IMR-90 (cell line): Measurements from ENCODE around the gene FAM83G. TPM values are rescaled to one million over a fixed set of nuclear protein-coding genes. Genes with fewer than 3 reads are reported as not detected.
A peak's percentile ranks its signal among the peaks of the same experiment; 100 is the strongest.

Experiments used
- ATAC-seq: fragments of 200-7000 bp; cut with Tn5 transposase; 2 replicates; pipeline ENCODE4 v1.9.1; 2020; ENCODE audit warnings: low read depth, mild to moderate bottlenecking, moderate library complexity
- BruUV-seq: library from RNA; stranded (reverse); fragments of 400-500 nt; replicated peaks from 2 replicates; lab custom pipeline; 2021; lab: Mats Ljungman, UMichigan
- CTCF ChIA-PET: fragments of 300-600 bp; formaldehyde crosslinking; extraction: SDS; loops from one replicate; lab custom pipeline; 2021; ENCODE audit warnings: antibody characterized with exemption; lab: Yijun Ruan, JAX
- POLR2A ChIA-PET: fragments of 300-600 bp; sonication (Branson Sonifier 250); formaldehyde crosslinking; loops from one replicate; lab custom pipeline; 2022; ENCODE audit warnings: antibody characterized with exemption; ENCODE audit not compliant: unreplicated experiment; lab: Charles Lee
- DNase-seq: peaks from one replicate; pipeline ENCODE4 v3.0.0; 2013
- H2AFZ ChIP-seq: replicated peaks from 2 replicates; pipeline ENCODE3; 2013; ENCODE audit warnings: low read length, mild to moderate bottlenecking; ENCODE audit not compliant: poor library complexity
- H2AK5ac ChIP-seq: 2 replicates; pipeline ENCODE4 v1.6.1; 2013; ENCODE audit warnings: low read depth, low read length, inconsistent platforms
- H2AK9ac ChIP-seq: replicated peaks from 2 replicates; pipeline ENCODE3; 2013; ENCODE audit warnings: mild to moderate bottlenecking, low read depth, low read length, moderate library complexity; ENCODE audit not compliant: poor library complexity
- H2BK120ac ChIP-seq: 2 replicates; pipeline ENCODE4 v1.6.1; 2013; ENCODE audit warnings: low read depth, low read length, inconsistent platforms
- H2BK15ac ChIP-seq: 3 replicates; pipeline ENCODE4 v1.6.1; 2013; ENCODE audit warnings: low read depth, low read length, inconsistent platforms
- H2BK20ac ChIP-seq: 2 replicates; pipeline ENCODE4 v1.6.1; 2013; ENCODE audit warnings: low read depth, mild to moderate bottlenecking, inconsistent platforms, low read length, moderate library complexity
- H2BK5ac ChIP-seq: 2 replicates; pipeline ENCODE4 v1.6.1; 2013; ENCODE audit warnings: mild to moderate bottlenecking, low read depth, low read length, inconsistent platforms; ENCODE audit not compliant: poor library complexity, severe bottlenecking
- H3K14ac ChIP-seq: replicated peaks from 2 replicates; pipeline ENCODE4 v1.6.1; 2013; ENCODE audit warnings: low read depth, low read length, inconsistent platforms
- H3K18ac ChIP-seq: 2 replicates; pipeline ENCODE4 v1.6.1; 2013; ENCODE audit warnings: low read depth, low read length, control low read depth
- H3K23ac ChIP-seq: 2 replicates; pipeline ENCODE4 v1.6.1; 2013; ENCODE audit warnings: low read depth, low read length, inconsistent platforms
- H3K27ac ChIP-seq: 2 replicates; pipeline ENCODE4 v1.5.1; 2013; ENCODE audit warnings: mild to moderate bottlenecking, control low read depth, low read length; ENCODE audit not compliant: insufficient read depth
- H3K27me3 ChIP-seq: 2 replicates; pipeline ENCODE4 v1.6.1; 2013; ENCODE audit warnings: low read length; ENCODE audit not compliant: control insufficient read depth, insufficient read depth
- H3K36me3 ChIP-seq: 2 replicates; pipeline ENCODE4 v1.6.1; 2013; ENCODE audit warnings: low read length, mixed read lengths; ENCODE audit not compliant: control insufficient read depth, insufficient read depth
- H3K4ac ChIP-seq: 2 replicates; pipeline ENCODE4 v1.6.1; 2013; ENCODE audit warnings: low read depth, low read length, inconsistent platforms
- H3K4me1 ChIP-seq: 2 replicates; pipeline ENCODE4 v1.6.1; 2013; ENCODE audit warnings: low read length, mixed read lengths; ENCODE audit not compliant: control insufficient read depth, insufficient read depth
- H3K4me2 ChIP-seq: 2 replicates; pipeline ENCODE4 v1.6.1; 2013; ENCODE audit warnings: low read depth, mild to moderate bottlenecking, control low read depth, low read length, moderate library complexity
- H3K4me3 ChIP-seq: 2 replicates; pipeline ENCODE4 v1.5.1; 2013; ENCODE audit warnings: low read depth, mild to moderate bottlenecking, control low read depth, low read length, moderate library complexity; ENCODE audit not compliant: insufficient read depth
- H3K56ac ChIP-seq: 2 replicates; pipeline ENCODE4 v1.6.1; 2013; ENCODE audit warnings: low read length, inconsistent platforms; ENCODE audit not compliant: insufficient read depth; ENCODE audit errors: extremely low read depth
- H3K79me1 ChIP-seq, 2 experiments: 2 replicates each; pipeline ENCODE4 v1.6.1; 2013; ENCODE audit warnings: low read length in 2 of 2, inconsistent platforms in 1 of 2, low read depth in 1 of 2
- H3K9ac ChIP-seq: 2 replicates; pipeline ENCODE4 v1.6.1; 2013; ENCODE audit warnings: low read depth, low read length, control low read depth
- H3K9me1 ChIP-seq: 2 replicates; pipeline ENCODE4 v1.6.1; 2013; ENCODE audit warnings: low read length, inconsistent platforms; ENCODE audit not compliant: insufficient read depth
- H3K9me3 ChIP-seq: 2 replicates; pipeline ENCODE4 v1.6.1; 2013; ENCODE audit warnings: low read length; ENCODE audit not compliant: control insufficient read depth, insufficient read depth
- H4K20me1 ChIP-seq: 2 replicates; pipeline ENCODE4 v1.6.1; 2013; ENCODE audit warnings: low read length, inconsistent platforms; ENCODE audit not compliant: insufficient read depth
- H4K5ac ChIP-seq: 2 replicates; pipeline ENCODE4 v1.6.1; 2013; ENCODE audit warnings: mild to moderate bottlenecking, low read depth, low read length, control low read depth
- H4K8ac ChIP-seq, 2 experiments: 2 replicates each; pipeline ENCODE4 v1.6.1; 2013; ENCODE audit warnings: low read depth in 2 of 2, low read length in 2 of 2, control low read depth in 1 of 2, inconsistent platforms in 1 of 2
- H4K91ac ChIP-seq: 2 replicates; pipeline ENCODE4 v1.6.1; 2013; ENCODE audit warnings: low read depth, low read length, inconsistent platforms; ENCODE audit not compliant: insufficient read depth
- CEBPB ChIP-seq: IDR thresholded peaks from 2 replicates; pipeline ENCODE4 v1.6.1; 2012; ENCODE audit warnings: low read depth, low read length, improper control_type of control experiment
- CHD1 ChIP-seq: IDR thresholded peaks from 2 replicates; pipeline ENCODE4 v1.6.1; 2012; ENCODE audit warnings: low read depth, low read length, improper control_type of control experiment
- FOS ChIP-seq: fragments of 150-350 bp; IDR thresholded peaks from 2 replicates; pipeline ENCODE4 v1.6.1; 2016; ENCODE audit warnings: low read depth, low read length
- MAFK ChIP-seq: IDR thresholded peaks from 2 replicates; pipeline ENCODE4 v1.6.1; 2012; ENCODE audit warnings: low read depth, low read length, improper control_type of control experiment
- MAZ ChIP-seq: IDR thresholded peaks from 2 replicates; pipeline ENCODE4 v1.6.1; 2012; ENCODE audit warnings: low read depth, mild to moderate bottlenecking, low read length, improper control_type of control experiment, moderate library complexity, borderline replicate concordance
- MXI1 ChIP-seq: IDR thresholded peaks from 2 replicates; pipeline ENCODE4 v1.6.1; 2012; ENCODE audit warnings: low read depth, mild to moderate bottlenecking, low read length, moderate library complexity, borderline replicate concordance
- NFE2L2 ChIP-seq: fragments of 150-350 bp; IDR thresholded peaks from 2 replicates; pipeline ENCODE4 v1.6.1; 2016; ENCODE audit warnings: low read depth, mild to moderate bottlenecking, low read length
- POLR2A ChIP-seq: IDR thresholded peaks from 2 replicates; pipeline ENCODE4 v1.6.1; 2012; ENCODE audit warnings: mild to moderate bottlenecking, low read depth, low read length
- RAD21 ChIP-seq: IDR thresholded peaks from 2 replicates; pipeline ENCODE4 v1.6.1; 2012; ENCODE audit warnings: low read length, improper control_type of control experiment
- RCOR1 ChIP-seq: IDR thresholded peaks from 2 replicates; pipeline ENCODE4 v1.6.1; 2012; ENCODE audit warnings: mild to moderate bottlenecking, low read length, improper control_type of control experiment; ENCODE audit not compliant: insufficient replicate concordance
- RFX5 ChIP-seq: IDR thresholded peaks from 2 replicates; pipeline ENCODE4 v1.8.0; 2012; ENCODE audit warnings: low read depth, mild to moderate bottlenecking, low read length, moderate library complexity
- SMC3 ChIP-seq: fragments of 150-350 bp; IDR thresholded peaks from 2 replicates; pipeline ENCODE4 v1.6.1; 2016; ENCODE audit warnings: low read depth, mild to moderate bottlenecking, antibody characterized with exemption, low read length, moderate library complexity
- WGBS, 2 experiments: methylation state at CpG; one replicate each; pipeline versions ENCODE4 v1.1.5 to v1.1.7; 2013; ENCODE audit warnings: missing lambda C conversion rate in 2 of 2; ENCODE audit not compliant: insufficient read length in 1 of 2; ENCODE audit errors: extremely low coverage in 2 of 2; 5-methylcytosine and 5-hydroxymethylcytosine counted together
- dilution Hi-C: fragments of 300-500 bp; cut with HindIII; formaldehyde crosslinking; loops from one replicate; pipeline ENCODE4 v1.14.3; 2018; ENCODE audit warnings: low sequenced_read_pairs; ENCODE audit not compliant: unreplicated experiment
- in situ Hi-C: fragments of 300-500 bp; cut with MboI; formaldehyde crosslinking; loops from 3 replicates; pipeline ENCODE4 v1.14.3; 2019; ENCODE audit warnings: low sequenced_read_pairs, inconsistent platforms, mixed read lengths
- intact Hi-C: fragments of 100-400 bp; cut with micrococcal nuclease; formaldehyde crosslinking; loops from 2 replicates; pipeline ENCODE4 v1.10.0; 2022
- polyA plus RNA-seq, 3 experiments: library from polyadenylated mRNA; depleted of rRNA; stranded (reverse); fragments of >200 nt; gene quantifications; 2 replicates each; pipeline ENCODE4 v1.2.3, GENCODE V29; 2012; ENCODE audit warnings: low replicate concordance in 1 of 3
- total RNA-seq: library from RNA; depleted of rRNA; stranded (reverse); fragments of >200 nt; gene quantifications from 2 replicates; pipeline ENCODE4 v1.2.3, GENCODE V29; 2012
- TF ChIP-seq, protein P1 (sequence below): conservative IDR thresholded peaks from 2 replicates; pipeline ENCODE4 v1.5.1; 2012; ENCODE audit warnings: mild to moderate bottlenecking, low read depth, low read length, improper control_type of control experiment
- TF ChIP-seq, protein P2 (sequence below): fragments of 150-350 bp; IDR thresholded peaks from 2 replicates; pipeline ENCODE4 v1.6.1; 2016; ENCODE audit warnings: low read depth, mild to moderate bottlenecking, low read length, moderate library complexity, borderline replicate concordance
- TF ChIP-seq, protein P3 (sequence below): fragments of 150-350 bp; IDR thresholded peaks from 2 replicates; pipeline ENCODE4 v1.6.1; 2017; ENCODE audit warnings: mild to moderate bottlenecking, antibody characterized with exemption, low read length, low read depth

FAM83G gene
- total and polyA plus RNA-seq, 2 of the 4 experiments (the other 2 are of a cell fraction): 9.5 to 12.6 TPM

DNA sequence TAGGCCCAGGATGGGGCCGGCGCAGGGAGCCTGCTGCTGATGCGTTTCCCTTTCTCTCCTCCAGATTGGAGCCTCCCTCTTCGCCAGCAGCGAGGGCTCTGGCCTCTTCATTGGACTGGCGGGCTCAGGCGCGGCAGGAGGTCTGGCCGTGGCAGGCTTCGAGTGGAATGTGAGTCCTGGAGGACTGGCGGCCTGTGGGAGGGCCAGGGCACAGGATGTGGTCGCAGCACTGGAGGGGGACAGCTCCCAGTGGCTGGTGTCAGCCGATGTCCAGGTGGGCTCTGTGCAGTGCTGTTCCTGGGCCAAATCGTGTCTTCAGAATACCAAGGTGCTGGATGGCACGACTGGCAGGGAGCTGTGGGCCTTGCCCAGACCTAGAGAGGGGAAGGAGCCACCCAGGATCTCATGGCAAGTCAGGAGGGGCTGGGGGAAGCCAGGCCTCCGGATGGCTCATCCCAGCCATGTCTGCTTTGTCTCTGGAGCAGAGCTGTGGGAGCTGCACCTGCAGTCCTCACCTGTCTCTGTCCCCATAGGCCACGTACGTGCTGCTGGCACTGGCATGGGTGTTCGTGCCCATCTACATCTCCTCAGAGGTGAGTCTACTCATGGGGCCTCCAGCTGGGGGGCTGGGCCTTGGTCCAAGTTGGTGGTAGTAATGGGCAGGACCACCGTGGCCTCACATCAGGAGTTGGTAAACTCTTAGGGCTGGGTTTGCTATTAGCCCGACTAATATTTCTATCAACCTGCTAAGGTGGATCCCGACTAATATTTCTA is 45.3 kb downstream of the FAM83G start:
- no peak overlapping the region for H3K18ac ChIP-seq
- peaks cover 12% of the 10 kb centered on the region for H3K4me1 ChIP-seq
- in situ Hi-C loops: no loop called here
- H4K20me1 ChIP-seq: no peaks in the 10 kb centered on the region
- CTCF ChIA-PET: no interaction called here
- no peak overlapping the region for H2AK5ac ChIP-seq
- no peak overlapping the region for H3K4ac ChIP-seq
- H3K79me1 ChIP-seq: no peaks in the 10 kb centered on the region; a peak in 1 of 4 replicates
- no peak overlapping the region; a peak in 1 of 4 replicates for H4K8ac ChIP-seq
- no peak overlapping the region for H3K27ac ChIP-seq
- H3K56ac ChIP-seq: no peak overlapping the region
- no peak overlapping the region for H3K23ac ChIP-seq
- H2BK5ac ChIP-seq: no peak overlapping the region
- H3K9me1 ChIP-seq: peaks cover 4% of the 10 kb centered on the region; the same call in 1 of the 2 replicates
- no peak overlapping the region for H2BK120ac ChIP-seq
- no peak overlapping the region for H4K5ac ChIP-seq
- H3K14ac ChIP-seq: 0 out of 2 replicates have a peak overlapping the region, but pooled peaks have one; percentile 16
- POLR2A ChIA-PET: no interaction called here
- no peaks in the 10 kb centered on the region for H3K36me3 ChIP-seq
- no peak overlapping the region for H2BK15ac ChIP-seq
- no peak overlapping the region for H3K4me2 ChIP-seq
- H3K27me3 ChIP-seq: no peaks in the 10 kb centered on the region
- 64% methylated on average over 9 of the region's 22 CpGs; no CpG with 5 or more reads in 1 of the 2 experiments for WGBS, 2 experiments
- no peaks in the 10 kb centered on the region for H3K9me3 ChIP-seq
- H2BK20ac ChIP-seq: no peak overlapping the region
- no peak overlapping the region for H3K9ac ChIP-seq
- H2AFZ ChIP-seq: peak overlapping the region; percentile 37
- no peak overlapping the region for H3K4me3 ChIP-seq
- DNase-seq (no peak), ATAC-seq (no peak)
- H4K91ac ChIP-seq: no peak overlapping the region
- H2AK9ac ChIP-seq: no peak overlapping the region
- dilution Hi-C loops: no loop called here
- no TSS peak for BruUV-seq
- intact Hi-C loops: no loop called here
- TF ChIP-seq NFE2L2 (no peak), MAZ (no peak), SMC3 (no peak), FOS (no peak), RCOR1 (no peak), CEBPB (no peak), RFX5 (no peak), MXI1 (no peak), MAFK (no peak), POLR2A (no peak), RAD21 (no peak), CHD1 (no peak)
- TF ChIP-seq, protein P1, sequence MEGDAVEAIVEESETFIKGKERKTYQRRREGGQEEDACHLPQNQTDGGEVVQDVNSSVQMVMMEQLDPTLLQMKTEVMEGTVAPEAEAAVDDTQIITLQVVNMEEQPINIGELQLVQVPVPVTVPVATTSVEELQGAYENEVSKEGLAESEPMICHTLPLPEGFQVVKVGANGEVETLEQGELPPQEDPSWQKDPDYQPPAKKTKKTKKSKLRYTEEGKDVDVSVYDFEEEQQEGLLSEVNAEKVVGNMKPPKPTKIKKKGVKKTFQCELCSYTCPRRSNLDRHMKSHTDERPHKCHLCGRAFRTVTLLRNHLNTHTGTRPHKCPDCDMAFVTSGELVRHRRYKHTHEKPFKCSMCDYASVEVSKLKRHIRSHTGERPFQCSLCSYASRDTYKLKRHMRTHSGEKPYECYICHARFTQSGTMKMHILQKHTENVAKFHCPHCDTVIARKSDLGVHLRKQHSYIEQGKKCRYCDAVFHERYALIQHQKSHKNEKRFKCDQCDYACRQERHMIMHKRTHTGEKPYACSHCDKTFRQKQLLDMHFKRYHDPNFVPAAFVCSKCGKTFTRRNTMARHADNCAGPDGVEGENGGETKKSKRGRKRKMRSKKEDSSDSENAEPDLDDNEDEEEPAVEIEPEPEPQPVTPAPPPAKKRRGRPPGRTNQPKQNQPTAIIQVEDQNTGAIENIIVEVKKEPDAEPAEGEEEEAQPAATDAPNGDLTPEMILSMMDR: no peak
- TF ChIP-seq, protein P2, sequence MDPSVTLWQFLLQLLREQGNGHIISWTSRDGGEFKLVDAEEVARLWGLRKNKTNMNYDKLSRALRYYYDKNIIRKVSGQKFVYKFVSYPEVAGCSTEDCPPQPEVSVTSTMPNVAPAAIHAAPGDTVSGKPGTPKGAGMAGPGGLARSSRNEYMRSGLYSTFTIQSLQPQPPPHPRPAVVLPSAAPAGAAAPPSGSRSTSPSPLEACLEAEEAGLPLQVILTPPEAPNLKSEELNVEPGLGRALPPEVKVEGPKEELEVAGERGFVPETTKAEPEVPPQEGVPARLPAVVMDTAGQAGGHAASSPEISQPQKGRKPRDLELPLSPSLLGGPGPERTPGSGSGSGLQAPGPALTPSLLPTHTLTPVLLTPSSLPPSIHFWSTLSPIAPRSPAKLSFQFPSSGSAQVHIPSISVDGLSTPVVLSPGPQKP: no peak
- TF ChIP-seq, protein P3, sequence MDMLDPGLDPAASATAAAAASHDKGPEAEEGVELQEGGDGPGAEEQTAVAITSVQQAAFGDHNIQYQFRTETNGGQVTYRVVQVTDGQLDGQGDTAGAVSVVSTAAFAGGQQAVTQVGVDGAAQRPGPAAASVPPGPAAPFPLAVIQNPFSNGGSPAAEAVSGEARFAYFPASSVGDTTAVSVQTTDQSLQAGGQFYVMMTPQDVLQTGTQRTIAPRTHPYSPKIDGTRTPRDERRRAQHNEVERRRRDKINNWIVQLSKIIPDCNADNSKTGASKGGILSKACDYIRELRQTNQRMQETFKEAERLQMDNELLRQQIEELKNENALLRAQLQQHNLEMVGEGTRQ: no peak
